ENCODE results near the gene BCAS4. TPM values are rescaled to one million over a fixed set of nuclear protein-coding genes. Genes with fewer than 3 reads are reported as not detected.

BCAS4 gene
- total RNA-seq, 1 donor from 2014 or later, result 11.4 TPM

GRCh38 chr20:50848341-50848808 lies 53.5 kb downstream of the BCAS4 start:
- FAIRE-seq (no peak), DNase-seq (ENCODE audit: low spot score in 2 of 2) (peak in 1 of 2 donors; percentile 44)

DNA sequence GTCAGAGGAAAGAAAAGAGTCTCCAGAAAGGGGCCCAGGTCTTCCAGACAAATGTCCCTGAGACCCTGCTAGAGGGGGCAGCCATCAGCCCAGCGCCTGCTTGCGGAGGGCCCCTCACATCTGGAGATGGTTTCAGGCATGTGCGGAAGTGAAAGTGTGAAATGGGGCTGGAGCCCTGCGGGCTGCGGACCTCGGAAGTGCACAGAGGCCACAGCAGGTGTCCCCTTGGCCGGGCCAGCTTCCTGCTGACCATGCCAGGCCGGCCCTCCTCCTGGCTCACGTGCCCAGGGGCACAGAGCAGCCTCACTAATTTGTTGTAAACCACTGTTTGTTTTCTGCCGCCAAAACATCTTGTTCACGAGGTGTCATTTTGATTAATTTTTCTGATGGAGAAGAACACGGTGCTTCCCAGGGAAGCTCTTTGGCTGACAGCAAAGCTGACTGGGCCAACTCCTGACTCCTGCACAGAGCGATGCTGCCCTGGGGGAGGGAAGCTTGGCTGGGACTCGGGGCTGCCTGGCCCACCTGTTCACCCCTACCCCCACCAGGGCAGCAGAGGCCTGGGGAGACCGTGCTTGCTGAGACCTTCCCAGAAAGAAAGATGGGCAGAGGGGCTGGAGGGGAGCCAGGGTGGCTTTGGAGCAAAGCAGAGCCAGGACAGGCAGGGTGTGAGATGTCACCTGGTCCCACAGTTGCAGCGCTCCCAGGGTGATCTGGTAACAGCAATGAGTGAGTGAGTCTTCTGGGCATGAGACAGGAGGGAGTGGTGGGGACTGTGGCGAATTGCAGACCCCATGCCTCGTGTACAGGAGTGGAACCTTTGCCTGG lies 54.2 kb downstream of the BCAS4 start:
- FAIRE-seq (no peak), DNase-seq (ENCODE audit: low spot score in 2 of 2) (no peak)

GRCh38 chr20:50850721-50851286 lies 55.9 kb downstream of the BCAS4 start:
- no peak for FAIRE-seq
- DNase-seq (ENCODE audit: low spot score in 2 of 2), result no peak

DNA sequence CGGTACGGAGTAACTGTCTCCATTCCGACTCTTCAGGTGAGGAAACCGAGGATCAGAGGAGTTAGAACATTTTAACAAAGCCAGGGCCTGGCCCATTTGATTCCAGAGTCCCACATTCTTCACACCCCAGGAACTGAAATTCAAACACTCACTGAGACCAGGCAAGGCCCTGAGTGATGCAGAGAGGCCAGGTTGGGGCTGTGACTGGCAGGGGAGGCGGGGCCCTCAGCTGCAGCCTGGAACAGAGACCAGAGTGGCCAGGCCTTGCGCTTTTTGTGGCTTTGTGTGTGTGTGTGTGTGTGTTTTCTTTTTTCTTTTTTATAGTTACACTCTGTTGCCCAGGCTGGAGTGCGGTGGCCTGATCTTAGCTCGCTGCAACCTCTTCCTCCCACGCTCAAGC lies 57.2 kb downstream of the BCAS4 start:
- FAIRE-seq, result no peak

GRCh38 chr20:50854506-50855249 lies 59.8 kb downstream of the BCAS4 start:
- no peak for DNase-seq (ENCODE audit: low spot score in 2 of 2)
- no peak for FAIRE-seq

More for the DNA sequence above, 57.2 kb downstream of the BCAS4 start:
- no peak for DNase-seq (ENCODE audit: low spot score in 2 of 2)

DNA sequence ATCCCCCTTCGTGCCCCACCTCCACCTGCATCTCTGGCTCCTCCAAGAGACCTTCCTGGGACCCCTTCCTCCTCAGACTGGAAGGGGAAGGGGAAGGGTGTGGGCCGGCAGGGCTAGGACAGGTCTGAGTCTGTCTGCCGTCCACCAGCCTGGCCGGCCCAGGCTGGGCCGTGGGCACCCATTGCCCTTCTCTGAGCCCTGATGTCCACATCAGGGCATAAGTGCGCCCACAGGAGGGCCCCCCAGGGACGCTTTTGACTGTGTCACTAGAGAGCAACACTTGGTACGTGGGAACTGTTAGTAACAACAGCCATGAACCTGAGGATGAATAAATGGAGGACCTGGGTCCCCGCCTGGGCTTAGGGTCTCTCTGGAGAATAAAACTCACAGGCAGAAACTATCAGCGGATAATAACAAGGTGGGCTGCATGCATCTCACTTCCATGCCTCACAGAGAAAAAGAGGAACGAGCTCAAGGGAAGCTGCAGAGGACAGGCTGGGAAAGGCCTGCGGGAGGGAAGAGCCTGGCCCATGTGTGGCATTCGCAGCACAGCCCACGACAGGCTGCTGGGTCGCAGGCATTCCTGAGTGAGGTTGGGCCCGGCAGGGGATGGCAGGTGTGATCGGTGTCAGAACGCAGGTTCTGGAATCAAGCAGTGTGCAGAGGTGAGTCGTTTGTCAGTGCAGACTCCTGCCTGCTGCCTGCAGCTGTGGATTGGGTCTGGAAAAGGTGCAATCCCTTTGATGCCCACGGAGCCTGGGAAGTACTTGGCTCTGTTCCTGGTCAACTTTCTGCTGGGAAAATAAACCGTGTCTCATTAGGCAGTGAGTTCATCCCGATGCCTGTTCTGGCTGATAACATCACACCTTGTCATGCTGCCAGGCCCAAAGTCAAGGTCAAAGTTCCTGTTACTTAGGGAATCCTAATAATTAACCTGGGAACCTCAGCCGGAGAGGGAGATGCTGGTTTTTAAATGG lies 60.9 kb downstream of the BCAS4 start:
- DNase-seq (ENCODE audit: low spot score in 2 of 2), result no peak
- no peak for FAIRE-seq

DNA sequence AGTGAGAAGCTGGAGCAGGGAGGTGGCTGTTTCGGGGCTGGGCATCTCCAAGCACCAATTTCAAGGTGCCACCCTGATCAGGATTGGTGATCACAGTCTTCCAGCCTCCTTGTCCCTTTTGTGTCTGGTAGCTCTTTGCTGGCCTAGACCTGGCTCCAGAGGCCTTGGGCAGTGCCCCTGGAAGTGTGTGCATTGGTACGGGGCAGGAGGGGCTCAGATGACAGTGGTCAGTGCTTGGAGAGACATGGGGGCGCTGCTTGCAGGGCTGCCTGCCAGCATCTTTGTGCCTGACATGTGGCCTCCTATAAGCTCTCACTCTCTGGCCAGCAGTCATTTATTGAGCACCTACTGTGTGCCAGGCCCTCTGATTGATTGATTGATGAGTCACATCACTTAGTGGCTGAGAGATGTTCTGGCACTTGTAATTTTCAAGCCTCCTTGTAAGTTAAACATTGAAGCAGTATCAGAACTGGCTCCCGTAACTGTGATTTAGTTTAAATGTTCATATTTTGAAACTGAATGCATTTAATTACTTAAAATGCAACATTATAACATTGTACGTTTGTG lies 61.7 kb downstream of the BCAS4 start:
- no peak for DNase-seq (ENCODE audit: low spot score in 2 of 2)
- no peak for FAIRE-seq

GRCh38 chr20:50857348-50857747 lies 62.5 kb downstream of the BCAS4 start:
- DNase-seq (ENCODE audit: low spot score in 2 of 2), result no peak
- FAIRE-seq, result no peak

DNA sequence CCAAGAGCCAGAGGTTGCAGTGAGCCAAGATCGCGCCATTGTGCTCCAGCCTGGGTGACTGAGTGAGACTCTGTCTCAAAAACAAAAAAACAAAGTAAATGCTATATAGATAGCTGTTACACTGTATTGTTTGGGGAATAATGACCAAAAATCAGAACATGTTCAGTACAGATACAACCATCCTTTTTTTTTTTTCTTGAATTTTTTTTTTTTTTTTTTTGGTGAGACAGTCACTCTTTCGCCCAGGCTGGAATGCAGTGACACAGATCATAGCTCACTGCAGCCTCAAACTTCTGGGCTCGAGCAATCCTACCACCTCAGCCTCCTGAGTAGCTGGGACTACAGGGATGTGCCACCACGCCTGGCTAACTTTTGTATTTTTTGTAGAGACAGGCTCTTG lies 63.7 kb downstream of the BCAS4 start:
- FAIRE-seq (no peak), DNase-seq (ENCODE audit: low spot score in 2 of 2) (no peak)

- DNase-seq (ENCODE audit: low spot score in 2 of 2) (no peak), FAIRE-seq (no peak)
These were observed 64.3 kb downstream of the BCAS4 start for GRCh38 chr20:50859161-50859560.

DNA sequence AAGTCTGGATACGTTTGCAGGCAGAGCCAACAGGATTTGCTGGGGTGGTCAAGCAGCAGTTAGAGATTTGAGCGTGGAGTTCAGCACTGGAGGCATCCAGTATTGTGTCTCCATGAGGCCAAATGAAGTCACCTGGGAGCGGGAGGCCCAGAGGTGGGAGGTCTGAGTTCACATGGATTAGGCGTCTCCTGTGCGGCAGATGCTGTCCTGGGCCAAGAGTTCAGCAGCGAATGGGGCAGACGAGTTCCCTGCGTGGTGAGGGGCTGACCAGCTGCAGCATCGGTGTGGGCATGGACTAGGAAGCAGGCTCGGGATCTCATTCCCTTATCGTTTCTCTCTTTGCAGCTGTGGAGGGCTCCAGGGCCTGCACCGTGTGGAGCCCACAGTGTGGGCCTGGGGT lies 66.2 kb downstream of the BCAS4 start:
- DNase-seq (ENCODE audit: low spot score in 2 of 2), result no peak
- no peak for FAIRE-seq

- FAIRE-seq (no peak), DNase-seq (ENCODE audit: low spot score in 2 of 2) (no peak)
These were observed 67.7 kb downstream of the BCAS4 start for GRCh38 chr20:50862546-50862945.

DNA sequence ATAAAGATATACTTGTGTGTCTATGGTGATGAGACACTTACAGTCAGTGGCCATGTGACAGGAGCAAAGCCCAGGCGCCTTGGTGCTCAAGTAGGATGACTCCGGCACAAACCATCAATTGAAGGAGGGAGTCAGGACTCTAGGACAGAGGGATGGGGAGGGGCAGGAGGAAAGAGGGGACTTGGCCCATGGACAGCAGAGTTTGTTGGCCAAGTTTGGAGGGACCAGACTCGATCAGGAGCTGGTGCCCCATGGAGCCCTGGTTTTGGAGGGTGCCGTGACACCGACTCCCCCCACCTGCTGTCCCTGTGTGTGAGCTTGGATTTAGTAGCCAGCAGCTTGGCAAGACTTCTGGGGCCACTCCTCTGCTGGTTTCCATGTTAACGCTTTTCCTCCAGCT lies 70.3 kb downstream of the BCAS4 start:
- FAIRE-seq, result no peak
- DNase-seq (ENCODE audit: low spot score in 2 of 2), result no peak

DNA sequence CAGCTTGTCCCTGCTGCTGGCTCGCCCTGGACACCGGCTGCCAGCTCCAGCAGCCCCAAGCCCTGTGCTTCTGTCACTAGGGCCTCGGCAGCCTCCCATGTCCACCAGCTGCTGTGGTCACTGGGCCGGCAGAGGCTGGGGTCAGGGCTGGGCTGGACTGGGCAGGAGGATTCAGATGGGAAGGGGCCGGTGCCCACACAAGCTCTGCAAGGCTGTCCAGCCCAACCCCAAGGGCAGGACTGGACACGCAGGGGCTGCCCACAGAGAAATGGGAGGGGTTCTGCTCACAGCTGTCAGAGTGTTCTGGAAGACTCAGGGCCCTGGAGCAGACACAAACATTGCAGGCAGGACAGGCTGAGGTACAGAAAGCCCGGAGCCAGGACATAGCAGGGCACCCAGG lies 70.7 kb downstream of the BCAS4 start:
- FAIRE-seq (no peak), DNase-seq (ENCODE audit: low spot score in 2 of 2) (no peak)

DNA sequence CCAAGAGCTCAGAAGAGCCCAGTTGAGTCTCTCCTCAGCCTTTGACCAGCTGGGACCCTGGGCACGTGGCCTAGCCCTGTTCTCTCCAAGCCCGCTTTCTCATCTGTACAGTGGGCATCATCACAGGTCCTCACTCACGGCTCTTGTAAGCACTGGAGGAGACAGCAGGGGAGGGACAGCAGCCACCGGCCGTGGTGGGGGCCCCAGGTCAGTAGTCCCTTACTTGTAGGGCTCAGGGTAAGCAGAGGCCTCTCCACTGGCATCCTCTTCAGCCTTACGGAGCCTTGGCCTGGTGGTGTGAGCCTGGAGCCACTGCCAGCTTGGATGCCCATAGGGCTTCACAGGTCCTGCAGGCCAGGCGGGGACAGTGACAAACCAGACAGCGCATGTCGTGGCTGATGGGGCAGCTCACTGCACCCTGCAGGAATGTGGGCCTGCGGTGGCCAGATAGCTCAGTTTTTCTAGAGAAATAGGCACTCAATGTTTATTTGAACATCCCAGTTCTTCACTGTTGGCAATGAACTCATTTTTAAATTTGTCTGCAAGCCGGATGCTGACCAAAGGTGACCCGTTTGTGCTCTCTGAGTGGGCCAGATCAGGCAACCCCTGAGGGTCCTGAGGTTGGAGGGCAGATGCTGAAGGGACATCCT lies 71.3 kb downstream of the BCAS4 start:
- no peak for FAIRE-seq
- no peak for DNase-seq (ENCODE audit: low spot score in 2 of 2)

DNA sequence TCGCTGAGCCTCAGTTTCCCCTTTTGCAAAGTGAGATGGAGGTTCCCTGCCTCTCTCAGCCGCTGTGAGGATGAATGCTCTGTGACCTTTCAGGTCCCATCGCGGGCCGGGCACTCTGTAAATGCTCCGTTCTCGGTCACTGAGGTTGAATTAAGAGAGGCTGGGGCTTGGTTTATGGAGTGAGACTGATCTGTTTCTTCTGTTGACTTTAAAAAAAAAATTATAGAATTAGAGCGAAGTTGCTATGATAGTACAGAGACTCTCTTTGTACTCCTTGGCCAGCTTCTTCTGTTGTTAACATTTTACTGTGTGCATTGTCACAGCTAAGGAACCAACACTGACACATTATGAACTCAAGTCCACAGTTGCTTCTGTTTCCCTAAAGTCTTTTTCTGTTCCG lies 72.0 kb downstream of the BCAS4 start:
- FAIRE-seq (no peak), DNase-seq (ENCODE audit: low spot score in 2 of 2) (no peak)

DNA sequence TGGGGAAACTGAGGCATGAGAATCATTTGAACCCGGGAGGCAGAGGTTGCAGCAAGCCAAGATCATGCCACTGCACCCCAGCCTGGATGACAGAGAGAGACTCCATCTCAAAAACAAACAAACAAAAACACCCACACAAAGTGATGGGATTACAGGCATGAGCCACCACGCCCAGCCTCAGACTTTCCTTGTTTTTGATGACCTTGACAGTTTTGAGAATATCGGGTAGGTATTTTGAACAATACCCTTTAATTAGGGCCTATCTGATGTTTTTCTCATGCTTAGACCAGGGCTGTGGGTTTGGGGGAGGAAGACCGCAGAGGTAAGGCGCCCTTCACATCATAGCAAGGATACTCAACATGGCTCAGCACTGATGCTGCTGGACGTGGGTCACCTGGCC lies 72.9 kb downstream of the BCAS4 start:
- FAIRE-seq (no peak), DNase-seq (ENCODE audit: low spot score in 2 of 2) (no peak)

DNA sequence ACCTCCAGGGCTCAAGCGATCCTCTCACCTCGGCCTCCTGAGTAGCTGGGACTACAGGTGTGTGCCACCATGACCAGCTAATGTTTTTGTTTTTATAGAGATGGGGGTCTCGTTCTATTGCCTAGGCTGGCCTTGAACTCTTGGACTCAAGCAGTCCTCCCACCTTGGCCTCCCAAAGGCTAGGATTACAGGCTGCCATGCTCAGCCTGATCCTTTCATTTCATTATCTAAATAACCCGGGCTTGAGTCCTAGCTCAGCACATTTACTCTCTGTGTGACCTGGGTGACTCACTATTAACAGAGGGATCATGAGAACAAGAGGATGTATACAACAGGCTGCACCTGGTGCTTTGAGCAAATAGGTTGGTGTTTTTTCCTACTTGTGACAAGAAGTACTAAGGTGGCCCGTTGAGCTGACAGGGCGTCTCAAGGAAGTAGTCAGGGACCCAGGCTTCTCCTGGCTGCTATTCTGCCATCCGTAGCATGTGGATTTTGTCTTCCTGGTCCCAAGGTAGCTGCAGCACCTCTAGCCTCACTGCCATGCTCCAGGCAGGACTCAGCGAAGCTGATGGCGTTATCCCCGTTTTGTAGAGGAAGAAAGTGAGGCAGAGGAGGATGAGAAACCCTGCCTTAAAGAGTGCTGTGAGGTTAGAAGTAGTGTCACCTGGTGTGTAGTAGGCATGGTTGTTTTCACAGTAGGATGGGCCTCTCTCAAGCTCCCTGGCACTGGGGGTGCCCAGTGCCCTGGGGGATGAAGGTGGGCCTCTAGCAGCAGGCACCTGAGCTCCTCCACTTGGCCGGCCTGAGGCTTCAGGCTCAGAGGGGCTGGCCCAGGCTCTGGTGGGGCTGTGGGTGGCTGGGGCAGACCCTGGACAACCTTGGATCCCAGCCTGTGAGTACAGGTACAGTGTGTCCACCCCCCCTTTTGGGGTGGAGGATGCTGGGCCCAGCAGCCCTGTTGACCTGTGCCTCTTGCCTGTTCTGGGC lies 73.9 kb downstream of the BCAS4 start:
- DNase-seq (ENCODE audit: low spot score in 2 of 2) (no peak), FAIRE-seq (no peak)
